ENCODE measurements around the gene AMD1.

Gene AMD1

GRCh38 chr6:110882274-110882619 lies 7.7 kb downstream of the AMD1 start:
- Histone ChIP-seq H3K4me3 (replicated peaks; ENCODE audit: insufficient read depth, low read length) (no peak overlapping the region), H3K27me3 (ENCODE audit: insufficient read depth, poor library complexity, severe bottlenecking) (no peaks in the 10 kb centered on the region), H3K27ac (replicated peaks) (no peak overlapping the region)
- no peak for DNase-seq (ENCODE audit: low read depth in 1 of 2, low spot score in 1 of 2)
- no peak for TF ChIP-seq POLR2AphosphoS5 (IDR thresholded peaks at IDR 0.05; ENCODE audit: low read depth)
- no peak for TF ChIP-seq REST (IDR thresholded peaks at IDR 0.05; ENCODE audit: insufficient replicate concordance, low read depth)
- TF ChIP-seq GABPA (IDR thresholded peaks at IDR 0.05; ENCODE audit: low read depth): no peak
- no peak for TF ChIP-seq SPI1 (IDR thresholded peaks at IDR 0.05; ENCODE audit: borderline replicate concordance, low read depth)
- TF ChIP-seq, protein P1, sequence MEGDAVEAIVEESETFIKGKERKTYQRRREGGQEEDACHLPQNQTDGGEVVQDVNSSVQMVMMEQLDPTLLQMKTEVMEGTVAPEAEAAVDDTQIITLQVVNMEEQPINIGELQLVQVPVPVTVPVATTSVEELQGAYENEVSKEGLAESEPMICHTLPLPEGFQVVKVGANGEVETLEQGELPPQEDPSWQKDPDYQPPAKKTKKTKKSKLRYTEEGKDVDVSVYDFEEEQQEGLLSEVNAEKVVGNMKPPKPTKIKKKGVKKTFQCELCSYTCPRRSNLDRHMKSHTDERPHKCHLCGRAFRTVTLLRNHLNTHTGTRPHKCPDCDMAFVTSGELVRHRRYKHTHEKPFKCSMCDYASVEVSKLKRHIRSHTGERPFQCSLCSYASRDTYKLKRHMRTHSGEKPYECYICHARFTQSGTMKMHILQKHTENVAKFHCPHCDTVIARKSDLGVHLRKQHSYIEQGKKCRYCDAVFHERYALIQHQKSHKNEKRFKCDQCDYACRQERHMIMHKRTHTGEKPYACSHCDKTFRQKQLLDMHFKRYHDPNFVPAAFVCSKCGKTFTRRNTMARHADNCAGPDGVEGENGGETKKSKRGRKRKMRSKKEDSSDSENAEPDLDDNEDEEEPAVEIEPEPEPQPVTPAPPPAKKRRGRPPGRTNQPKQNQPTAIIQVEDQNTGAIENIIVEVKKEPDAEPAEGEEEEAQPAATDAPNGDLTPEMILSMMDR (IDR thresholded peaks at IDR 0.05; ENCODE audit: insufficient read depth, low read length): no peak

DNA sequence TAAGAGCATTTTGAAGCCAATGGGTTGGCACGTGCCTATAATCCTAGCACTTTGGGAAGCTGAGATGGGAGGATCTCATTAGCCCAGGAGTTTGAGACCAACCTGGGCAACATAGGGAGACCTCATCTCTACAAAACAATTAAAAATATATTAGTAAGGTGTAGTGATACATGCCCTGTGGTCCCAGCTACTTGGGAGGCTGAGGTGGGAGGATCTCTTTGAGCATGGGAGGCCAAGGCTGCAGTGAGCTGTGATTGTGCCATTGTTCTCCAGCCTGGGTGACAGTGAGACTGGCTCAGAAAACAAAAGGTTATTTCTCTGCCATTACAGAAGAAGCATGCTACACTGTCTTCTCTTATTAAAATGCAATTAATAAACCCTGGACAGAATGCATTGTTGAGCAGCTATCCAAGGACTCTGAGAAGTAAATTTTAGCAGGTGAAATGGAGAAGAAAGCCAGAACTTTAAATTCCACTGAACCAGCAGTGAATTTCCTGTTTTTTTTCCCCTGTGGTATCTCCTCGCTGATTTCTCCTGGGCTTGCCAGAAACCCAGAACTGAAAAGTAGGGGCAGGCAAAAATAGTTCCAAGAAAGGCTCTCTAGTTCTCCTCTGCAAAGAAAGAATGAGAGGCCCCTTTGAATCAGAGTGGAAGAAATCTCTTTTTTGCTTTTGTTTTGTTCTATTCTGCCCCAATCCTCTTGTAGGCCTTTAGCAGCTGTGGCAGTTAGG lies 8.4 kb downstream of the AMD1 start:
- no peak for DNase-seq (ENCODE audit: low read depth in 1 of 2, low spot score in 1 of 2)
- Histone ChIP-seq H3K27me3 (ENCODE audit: insufficient read depth, poor library complexity, severe bottlenecking) (no peaks in the 10 kb centered on the region), H3K27ac (replicated peaks) (no peak overlapping the region), H3K4me3 (replicated peaks; ENCODE audit: insufficient read depth, low read length) (no peak overlapping the region)
- no peak for TF ChIP-seq SPI1 (IDR thresholded peaks at IDR 0.05; ENCODE audit: borderline replicate concordance, low read depth)
- TF ChIP-seq POLR2AphosphoS5 (IDR thresholded peaks at IDR 0.05; ENCODE audit: low read depth): no peak
- TF ChIP-seq GABPA (IDR thresholded peaks at IDR 0.05; ENCODE audit: low read depth): no peak
- TF ChIP-seq REST (IDR thresholded peaks at IDR 0.05; ENCODE audit: insufficient replicate concordance, low read depth): no peak
- TF ChIP-seq, protein P1 (IDR thresholded peaks at IDR 0.05; ENCODE audit: insufficient read depth, low read length): no peak

DNA sequence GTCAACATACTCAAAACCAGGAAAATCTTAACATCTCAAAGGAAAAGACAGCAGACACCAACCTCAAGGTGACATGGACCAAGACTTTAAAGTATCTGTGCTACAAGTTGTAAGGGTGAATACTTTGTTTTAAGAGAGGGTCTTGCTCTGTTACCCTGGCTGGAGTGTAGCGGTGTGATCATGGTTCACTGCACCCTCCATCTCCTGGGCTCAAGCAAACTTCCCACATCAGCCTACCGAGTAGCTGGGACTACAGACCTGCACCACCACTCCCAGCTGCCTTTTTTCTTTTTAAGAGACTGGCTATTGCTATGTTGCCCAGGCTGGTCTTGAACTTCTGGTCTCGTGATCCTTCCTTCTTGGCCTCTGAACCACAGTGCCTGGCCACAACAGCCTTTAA lies 9.7 kb downstream of the AMD1 start:
- no peak overlapping the region for H3K4me3 ChIP-seq (replicated peaks; ENCODE audit: insufficient read depth, low read length)
- no peak for DNase-seq (ENCODE audit: low read depth in 1 of 2, low spot score in 1 of 2)
- no peak overlapping the region for H3K27ac ChIP-seq (replicated peaks)
- TF ChIP-seq REST (IDR thresholded peaks at IDR 0.05; ENCODE audit: insufficient replicate concordance, low read depth) (no peak), SPI1 (IDR thresholded peaks at IDR 0.05; ENCODE audit: borderline replicate concordance, low read depth) (no peak), GABPA (IDR thresholded peaks at IDR 0.05; ENCODE audit: low read depth) (no peak), POLR2AphosphoS5 (IDR thresholded peaks at IDR 0.05; ENCODE audit: low read depth) (no peak)
- TF ChIP-seq, protein P1 (IDR thresholded peaks at IDR 0.05; ENCODE audit: insufficient read depth, low read length): no peak
- no peaks in the 10 kb centered on the region for H3K27me3 ChIP-seq (ENCODE audit: insufficient read depth, poor library complexity, severe bottlenecking)
